ENCODE data around the gene RPL22. TPM values are rescaled to one million over a fixed set of nuclear protein-coding genes. Genes with fewer than 3 reads are reported as not detected.

Gene RPL22
- total RNA-seq, 1 donor from 2014 or later, result 305 TPM

DNA sequence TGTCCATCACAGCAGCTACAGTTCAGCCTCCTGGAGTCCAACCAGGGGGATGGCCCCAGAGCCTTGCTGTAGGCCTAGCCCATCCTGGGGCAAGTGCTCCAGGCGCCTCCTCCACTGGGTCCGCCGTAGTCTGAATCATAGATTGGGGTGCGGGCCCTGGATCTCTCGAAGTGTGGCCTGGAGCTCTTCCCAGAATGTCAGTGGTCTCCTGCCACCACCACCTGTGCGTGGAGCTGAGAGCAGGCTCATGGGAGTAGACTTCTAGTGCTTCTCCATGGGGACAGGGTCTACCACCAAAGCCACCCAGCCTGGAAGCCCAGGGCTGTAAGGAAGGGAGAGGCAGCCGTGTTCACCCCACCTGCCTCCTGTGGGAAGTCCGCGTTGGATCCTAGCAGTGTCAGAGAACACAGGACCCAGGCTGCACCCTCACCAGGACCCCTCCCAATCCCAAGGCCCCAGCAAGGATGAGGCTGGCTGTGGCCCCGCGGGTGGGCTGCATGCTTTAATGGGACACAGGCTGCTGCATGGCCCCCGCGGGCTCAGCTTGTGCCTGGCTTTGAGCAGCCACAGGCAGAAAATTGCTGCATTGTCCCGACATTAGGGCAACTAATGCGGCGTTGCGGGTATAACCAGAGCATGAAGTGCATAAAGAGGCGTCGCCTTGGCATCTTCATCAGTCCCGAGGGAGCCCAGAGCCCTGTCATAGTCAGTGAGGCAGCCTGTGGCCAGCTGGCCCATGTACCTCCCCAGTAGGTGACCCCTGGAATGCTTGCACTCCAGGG is 43.8 kb upstream of the RPL22 start:
- no peak overlapping the region for H3K4me3 ChIP-seq (ENCODE audit: low read length in 3 of 3)
- no peaks in the 10 kb centered on the region for H3K4me1 ChIP-seq (ENCODE audit: control insufficient read depth in 3 of 3, insufficient read depth in 3 of 3, low read length in 3 of 3)
- peaks cover 65 to 79% (median 68%) of the 10 kb centered on the region in 3 donors for H3K27me3 ChIP-seq (ENCODE audit: control insufficient read depth in 3 of 3, insufficient read depth in 3 of 3, low read length in 3 of 3)
- H3K27ac ChIP-seq (ENCODE audit: low read depth, low read length), result no peak overlapping the region
- H3K9ac ChIP-seq (ENCODE audit: low read depth in 1 of 3, low read length in 3 of 3), result no peak overlapping the region
- no peaks in the 10 kb centered on the region for H3K9me3 ChIP-seq (ENCODE audit: control insufficient read depth in 3 of 3, low read length in 3 of 3)
- no peaks in the 10 kb centered on the region for H3K36me3 ChIP-seq (ENCODE audit: control insufficient read depth in 3 of 3, insufficient read depth in 3 of 3, low read length in 3 of 3)

- Histone ChIP-seq H3K9me3 (ENCODE audit: control insufficient read depth in 3 of 3, low read length in 3 of 3) (no peaks in the 10 kb centered on the region), H3K4me1 (ENCODE audit: control insufficient read depth in 3 of 3, insufficient read depth in 3 of 3, low read length in 3 of 3) (no peaks in the 10 kb centered on the region), H3K27ac (ENCODE audit: low read depth, low read length) (no peak overlapping the region), H3K27me3 (ENCODE audit: control insufficient read depth in 3 of 3, insufficient read depth in 3 of 3, low read length in 3 of 3) (peaks cover 58 to 68% (median 59%) of the 10 kb centered on the region in 3 donors), H3K9ac (ENCODE audit: low read depth in 1 of 3, low read length in 3 of 3) (no peak overlapping the region), H3K36me3 (ENCODE audit: control insufficient read depth in 3 of 3, insufficient read depth in 3 of 3, low read length in 3 of 3) (no peaks in the 10 kb centered on the region), H3K4me3 (ENCODE audit: low read length in 3 of 3) (no peak overlapping the region)
Observed at GRCh38 chr1:6241887-6242740, 42.7 kb upstream of the RPL22 start.

DNA sequence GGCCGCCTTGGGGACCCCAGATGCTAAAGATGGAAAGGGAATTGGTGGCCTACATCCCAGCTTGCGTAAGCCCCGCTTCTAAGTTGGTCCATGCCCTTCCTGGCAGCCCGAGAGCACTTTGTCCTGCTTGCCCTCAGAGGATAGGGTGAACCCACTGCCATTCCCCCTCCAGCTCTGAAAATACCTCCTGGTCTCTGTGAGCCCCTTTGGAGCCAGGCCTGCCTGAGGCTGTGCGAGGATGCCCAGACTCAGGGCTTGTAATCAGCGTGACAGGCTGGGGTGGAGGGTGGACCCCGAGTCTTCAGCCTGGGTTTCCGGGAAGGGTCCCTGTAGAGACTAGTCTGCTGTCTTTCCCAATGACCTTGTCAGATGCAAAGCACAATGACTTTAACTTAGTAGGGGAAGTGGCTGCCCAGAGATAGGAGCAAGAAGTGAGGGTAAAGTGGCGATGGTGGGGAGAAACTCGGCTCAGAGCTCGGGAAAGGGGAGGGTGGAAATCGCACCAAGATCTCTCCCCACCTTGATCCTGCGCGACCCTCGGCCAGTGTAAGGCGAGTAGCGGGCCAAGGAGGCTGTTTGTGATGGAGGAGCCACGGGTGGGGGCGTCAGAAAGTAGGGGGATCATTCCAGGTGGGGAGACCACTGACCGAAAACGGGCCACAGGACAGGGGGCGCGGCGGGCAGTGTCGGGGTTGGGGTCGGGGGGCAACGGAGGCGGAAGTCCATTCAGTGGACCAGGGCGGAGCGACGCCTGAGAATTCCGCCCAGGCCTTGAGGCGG is 41.9 kb upstream of the RPL22 start:
- Histone ChIP-seq H3K9ac (ENCODE audit: low read depth in 1 of 3, low read length in 3 of 3) (no peak overlapping the region), H3K4me1 (ENCODE audit: control insufficient read depth in 3 of 3, insufficient read depth in 3 of 3, low read length in 3 of 3) (peaks cover 0 to 1% (median under 1%) of the 10 kb centered on the region in 3 donors), H3K4me3 (ENCODE audit: low read length in 3 of 3) (no peak overlapping the region), H3K27ac (ENCODE audit: low read depth, low read length) (no peak overlapping the region), H3K27me3 (ENCODE audit: control insufficient read depth in 3 of 3, insufficient read depth in 3 of 3, low read length in 3 of 3) (peaks cover 54 to 60% (median 55%) of the 10 kb centered on the region in 3 donors), H3K9me3 (ENCODE audit: control insufficient read depth in 3 of 3, low read length in 3 of 3) (no peaks in the 10 kb centered on the region), H3K36me3 (ENCODE audit: control insufficient read depth in 3 of 3, insufficient read depth in 3 of 3, low read length in 3 of 3) (no peaks in the 10 kb centered on the region)

GRCh38 chr1:6239950-6240768 is 40.8 kb upstream of the RPL22 start:
- Histone ChIP-seq H3K36me3 (ENCODE audit: control insufficient read depth in 3 of 3, insufficient read depth in 3 of 3, low read length in 3 of 3) (no peaks in the 10 kb centered on the region), H3K9ac (ENCODE audit: low read depth in 1 of 3, low read length in 3 of 3) (no peak overlapping the region), H3K27ac (ENCODE audit: low read depth, low read length) (no peak overlapping the region), H3K4me3 (ENCODE audit: low read length in 3 of 3) (no peak overlapping the region), H3K4me1 (ENCODE audit: control insufficient read depth in 3 of 3, insufficient read depth in 3 of 3, low read length in 3 of 3) (peaks cover 1 to 4% (median 3%) of the 10 kb centered on the region in 3 donors), H3K27me3 (ENCODE audit: control insufficient read depth in 3 of 3, insufficient read depth in 3 of 3, low read length in 3 of 3) (peaks cover 46 to 52% (median 46%) of the 10 kb centered on the region in 3 donors), H3K9me3 (ENCODE audit: control insufficient read depth in 3 of 3, low read length in 3 of 3) (no peaks in the 10 kb centered on the region)

DNA sequence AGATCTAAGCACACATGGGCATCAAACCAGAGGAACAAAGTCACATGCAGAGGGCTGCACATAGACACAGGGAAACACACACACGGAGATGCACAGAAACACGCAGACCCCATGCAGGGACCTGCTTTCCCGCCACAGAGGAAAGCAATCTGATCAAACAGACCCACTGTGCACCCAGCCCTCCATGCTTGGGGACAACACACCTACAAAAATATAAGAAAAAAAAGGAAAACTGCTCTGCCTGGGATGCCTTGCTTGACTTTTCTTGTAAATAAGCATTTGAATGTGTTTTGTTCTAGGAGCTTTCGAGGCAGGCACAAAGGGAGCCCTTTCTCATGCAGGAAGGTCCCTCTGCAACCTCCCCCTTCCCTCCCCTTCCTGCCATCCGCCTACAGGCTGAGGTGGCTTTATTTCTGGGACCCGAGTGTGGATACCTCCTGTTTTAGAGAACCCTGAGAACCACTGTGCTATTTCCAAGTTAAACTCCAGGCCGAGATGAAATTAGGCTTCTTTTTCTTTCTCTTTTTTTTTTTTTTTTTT is 39.9 kb upstream of the RPL22 start:
- H3K9ac ChIP-seq (ENCODE audit: low read depth in 1 of 3, low read length in 3 of 3), result no peak overlapping the region
- H3K4me1 ChIP-seq (ENCODE audit: control insufficient read depth in 3 of 3, insufficient read depth in 3 of 3, low read length in 3 of 3), result peaks cover 10 to 13% (median 11%) of the 10 kb centered on the region in 3 donors
- H3K4me3 ChIP-seq (ENCODE audit: low read length in 3 of 3), result no peak overlapping the region
- H3K9me3 ChIP-seq (ENCODE audit: control insufficient read depth in 3 of 3, low read length in 3 of 3), result no peaks in the 10 kb centered on the region
- no peaks in the 10 kb centered on the region for H3K36me3 ChIP-seq (ENCODE audit: control insufficient read depth in 3 of 3, insufficient read depth in 3 of 3, low read length in 3 of 3)
- peaks cover 41 to 47% (median 42%) of the 10 kb centered on the region in 3 donors for H3K27me3 ChIP-seq (ENCODE audit: control insufficient read depth in 3 of 3, insufficient read depth in 3 of 3, low read length in 3 of 3)
- no peak overlapping the region for H3K27ac ChIP-seq (ENCODE audit: low read depth, low read length)

GRCh38 chr1:6237093-6237492 is 37.7 kb upstream of the RPL22 start:
- H3K9ac ChIP-seq (ENCODE audit: low read depth in 1 of 3, low read length in 3 of 3), result no peak overlapping the region
- H3K4me3 ChIP-seq (ENCODE audit: low read length in 3 of 3), result no peak overlapping the region
- no peaks in the 10 kb centered on the region for H3K9me3 ChIP-seq (ENCODE audit: control insufficient read depth in 3 of 3, low read length in 3 of 3)
- H3K36me3 ChIP-seq (ENCODE audit: control insufficient read depth in 3 of 3, insufficient read depth in 3 of 3, low read length in 3 of 3), result peaks cover 0 to 9% (median 1%) of the 10 kb centered on the region in 3 donors
- H3K4me1 ChIP-seq (ENCODE audit: control insufficient read depth in 3 of 3, insufficient read depth in 3 of 3, low read length in 3 of 3), result peaks cover 22% of the 10 kb centered on the region in 3 donors
- H3K27me3 ChIP-seq (ENCODE audit: control insufficient read depth in 3 of 3, insufficient read depth in 3 of 3, low read length in 3 of 3), result peaks cover 24 to 31% (median 27%) of the 10 kb centered on the region in 3 donors
- H3K27ac ChIP-seq (ENCODE audit: low read depth, low read length), result no peak overlapping the region

DNA sequence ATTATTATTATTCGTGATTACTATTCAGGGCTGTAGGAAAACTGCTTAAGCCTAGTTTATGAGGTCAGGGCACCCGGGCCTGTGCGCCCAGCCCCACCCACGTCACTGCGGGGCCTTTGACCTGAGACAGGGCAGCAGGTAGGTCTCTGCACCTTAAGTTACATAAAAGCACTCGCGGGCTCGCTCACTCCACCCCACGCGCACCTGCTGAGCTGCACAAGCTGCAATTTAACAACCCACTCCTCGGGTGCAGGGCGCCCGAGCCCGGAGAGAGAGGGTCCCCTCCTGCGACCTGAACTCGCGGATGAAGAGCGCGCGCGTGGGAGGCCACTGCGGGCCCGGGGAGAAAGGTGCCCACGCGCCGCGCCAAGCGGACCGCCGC is 35.9 kb upstream of the RPL22 start:
- Histone ChIP-seq H3K4me3 (ENCODE audit: low read length in 3 of 3) (peak overlapping the region; percentile 85 to 87 (median 87)), H3K9ac (ENCODE audit: low read depth in 1 of 3, low read length in 3 of 3) (peak overlapping the region; percentile 85 to 94 (median 88)), H3K36me3 (ENCODE audit: control insufficient read depth in 3 of 3, insufficient read depth in 3 of 3, low read length in 3 of 3) (peaks cover 6 to 19% (median 14%) of the 10 kb centered on the region in 3 donors), H3K27me3 (ENCODE audit: control insufficient read depth in 3 of 3, insufficient read depth in 3 of 3, low read length in 3 of 3) (peaks cover 8 to 13% (median 12%) of the 10 kb centered on the region in 3 donors), H3K9me3 (ENCODE audit: control insufficient read depth in 3 of 3, low read length in 3 of 3) (no peaks in the 10 kb centered on the region), H3K27ac (ENCODE audit: low read depth, low read length) (peak overlapping the region; percentile 80), H3K4me1 (ENCODE audit: control insufficient read depth in 3 of 3, insufficient read depth in 3 of 3, low read length in 3 of 3) (peaks cover 22 to 25% (median 22%) of the 10 kb centered on the region in 3 donors)

GRCh38 chr1:6234502-6235295 is 35.3 kb upstream of the RPL22 start:
- Histone ChIP-seq H3K27me3 (ENCODE audit: control insufficient read depth in 3 of 3, insufficient read depth in 3 of 3, low read length in 3 of 3) (peaks cover 5 to 8% (median 8%) of the 10 kb centered on the region in 3 donors), H3K27ac (ENCODE audit: low read depth, low read length) (peak overlapping the region; percentile 80), H3K9me3 (ENCODE audit: control insufficient read depth in 3 of 3, low read length in 3 of 3) (no peaks in the 10 kb centered on the region), H3K4me3 (ENCODE audit: low read length in 3 of 3) (peak overlapping the region; percentile 85 to 87 (median 87)), H3K4me1 (ENCODE audit: control insufficient read depth in 3 of 3, insufficient read depth in 3 of 3, low read length in 3 of 3) (peaks cover 22 to 25% (median 22%) of the 10 kb centered on the region in 3 donors), H3K36me3 (ENCODE audit: control insufficient read depth in 3 of 3, insufficient read depth in 3 of 3, low read length in 3 of 3) (peaks cover 6 to 21% (median 18%) of the 10 kb centered on the region in 3 donors), H3K9ac (ENCODE audit: low read depth in 1 of 3, low read length in 3 of 3) (peak overlapping the region; percentile 85 to 94 (median 88))
